H1 (cell line): ENCODE results near the gene MRPS16. TPM values are rescaled to one million over a fixed set of nuclear protein-coding genes. Genes with fewer than 3 reads are reported as not detected.

ENCODE experiments used
- CTCF ChIA-PET: fragments of 300-600 bp; sonication (Branson Sonifier 250); formaldehyde crosslinking; loops from one replicate; lab custom pipeline; 2021; ENCODE audit not compliant: partially characterized antibody; lab: Charles Lee
- POLR2A ChIA-PET: fragments of 300-600 bp; sonication (Branson Sonifier 250); formaldehyde crosslinking; loops from one replicate; lab custom pipeline; 2021; ENCODE audit warnings: inconsistent platforms; ENCODE audit not compliant: partially characterized antibody; lab: Charles Lee
- DNase-seq, 2 experiments: peaks; one replicate each; pipeline versions ENCODE4 v3.0.0 to v3.0.0-alpha.2; 2010 to 2022; ENCODE audit warnings: low spot score in 2 of 2, low read depth in 1 of 2, mixed read lengths in 1 of 2
- FAIRE-seq: peaks from 2 replicates; lab custom pipeline; 2011; peaks lifted over from hg19 to GRCh38; lab: Jason Lieb, UNC
- H2AFZ ChIP-seq: 2 replicates; pipeline ENCODE4 v1.8.1; 2012; ENCODE audit warnings: low read length, inconsistent platforms
- H2AK5ac ChIP-seq: 2 replicates; pipeline ENCODE4 v1.6.1; 2013; ENCODE audit warnings: low read depth, low read length
- H2BK120ac ChIP-seq: replicated peaks from 2 replicates; pipeline ENCODE3; 2013; ENCODE audit warnings: low read depth, low read length, inconsistent platforms
- H2BK12ac ChIP-seq: 2 replicates; pipeline ENCODE4 v1.6.1; 2013; ENCODE audit warnings: low read depth, low read length
- H2BK15ac ChIP-seq: 2 replicates; pipeline ENCODE4 v1.6.1; 2013; ENCODE audit warnings: low read length
- H2BK20ac ChIP-seq: 2 replicates; pipeline ENCODE4 v1.6.1; 2013; ENCODE audit warnings: low read length
- H2BK5ac ChIP-seq: 2 replicates; pipeline ENCODE4 v1.6.1; 2013; ENCODE audit warnings: low read depth, low read length
- H3K14ac ChIP-seq: 2 replicates; pipeline ENCODE4 v1.6.1; 2013; ENCODE audit warnings: inconsistent platforms; ENCODE audit not compliant: insufficient read length
- H3K18ac ChIP-seq: 2 replicates; pipeline ENCODE4 v1.6.1; 2013; ENCODE audit warnings: low read length; ENCODE audit errors: extremely low read depth
- H3K23ac ChIP-seq: 2 replicates; pipeline ENCODE4 v1.6.1; 2013; ENCODE audit warnings: inconsistent platforms; ENCODE audit not compliant: insufficient read length
- H3K23me2 ChIP-seq: 2 replicates; pipeline ENCODE4 v1.6.1; 2013; ENCODE audit warnings: low read depth, low read length
- H3K27ac ChIP-seq: 2 replicates; pipeline ENCODE4 v1.6.1; 2011; ENCODE audit warnings: low read depth, low read length, inconsistent platforms
- H3K27me3 ChIP-seq, 4 experiments: replicated peaks in 1 of 4; 1 replicate in 1 of 4; 2 replicates in 3 of 4; pipeline versions ENCODE4 v1.6.1 to v1.8.1; 2011 to 2013; ENCODE audit warnings: low read length in 3 of 4, mild to moderate bottlenecking in 3 of 4, inconsistent platforms in 2 of 4, mixed read lengths in 2 of 4, moderate library complexity in 1 of 4; ENCODE audit not compliant: control insufficient read depth in 3 of 4, insufficient read depth in 3 of 4; ENCODE audit errors: extremely low read depth in 1 of 4
- H3K36me3 ChIP-seq, 4 experiments: 2 replicates each; pipeline versions ENCODE4 v1.6.1 to v1.8.1; 2011 to 2013; ENCODE audit warnings: mild to moderate bottlenecking in 4 of 4, low read length in 3 of 4, moderate library complexity in 2 of 4, control low read depth in 1 of 4, inconsistent platforms in 1 of 4; ENCODE audit not compliant: insufficient read depth in 4 of 4, control insufficient read depth in 2 of 4
- H3K4ac ChIP-seq: replicated peaks from 2 replicates; pipeline ENCODE3; 2013; ENCODE audit warnings: low read length, low read depth, mixed read lengths, inconsistent platforms; ENCODE audit not compliant: insufficient read length
- H3K4me1 ChIP-seq, 4 experiments: replicated peaks in 1 of 4; 1 replicate in 1 of 4; 2 replicates in 3 of 4; pipeline versions ENCODE4 v1.6.1 to v1.8.1; 2011 to 2013; ENCODE audit warnings: low read length in 3 of 4, inconsistent platforms in 2 of 4, mixed read lengths in 1 of 4; ENCODE audit not compliant: insufficient read depth in 4 of 4, control insufficient read depth in 3 of 4
- H3K4me2 ChIP-seq, 2 experiments: 2 replicates each; pipeline versions ENCODE4 v1.6.1 to v1.8.1; 2011 to 2013; ENCODE audit warnings: low read depth in 2 of 2, low read length in 2 of 2, control low read depth in 1 of 2, inconsistent platforms in 1 of 2, mild to moderate bottlenecking in 1 of 2; ENCODE audit not compliant: insufficient read depth in 1 of 2
- H3K4me3 ChIP-seq, 4 experiments: fragments of 200-600, 300-600 bp in 1 of 4; sonication (generic), shearing (Covaris generic), sonication (Bioruptor Twin) in 1 of 4; 2 replicates each; pipeline versions ENCODE4 v1.5.1 to v1.8.1; 2011 to 2016; ENCODE audit warnings: low read length in 4 of 4, low read depth in 3 of 4, control low read depth in 2 of 4, inconsistent platforms in 2 of 4, mild to moderate bottlenecking in 2 of 4, mixed read lengths in 1 of 4, moderate library complexity in 1 of 4; ENCODE audit not compliant: insufficient read depth in 2 of 4; ENCODE audit errors: extremely low read depth in 1 of 4
- H3K56ac ChIP-seq: replicated peaks from 2 replicates; pipeline ENCODE3; 2013; ENCODE audit warnings: low read depth, mild to moderate bottlenecking, mixed read lengths, low read length, inconsistent platforms; ENCODE audit not compliant: insufficient read length
- H3K79me1 ChIP-seq: 2 replicates; pipeline ENCODE4 v1.6.1; 2013; ENCODE audit warnings: low read depth, low read length, control low read depth
- H3K79me2 ChIP-seq, 2 experiments: 2 replicates each; pipeline versions ENCODE4 v1.6.1 to v1.8.1; 2012 to 2013; ENCODE audit warnings: low read length in 2 of 2, mild to moderate bottlenecking in 2 of 2, inconsistent platforms in 1 of 2; ENCODE audit not compliant: insufficient read depth in 2 of 2, control insufficient read depth in 1 of 2
- H3K9ac ChIP-seq, 4 experiments: replicated peaks in 1 of 4; 1 replicate in 1 of 4; 2 replicates in 3 of 4; pipeline versions ENCODE4 v1.6.1 to v1.8.1; 2011 to 2013; ENCODE audit warnings: low read depth in 3 of 4, low read length in 3 of 4, control low read depth in 2 of 4, mild to moderate bottlenecking in 2 of 4, moderate library complexity in 2 of 4, inconsistent platforms in 1 of 4; ENCODE audit errors: extremely low read depth in 1 of 4
- H3K9me3 ChIP-seq, 2 experiments: 2 replicates each; pipeline versions ENCODE4 v1.6.1 to v1.8.1; 2012 to 2013; ENCODE audit warnings: mild to moderate bottlenecking in 2 of 2, moderate library complexity in 2 of 2, control low read depth in 1 of 2, inconsistent platforms in 1 of 2, low read depth in 1 of 2, low read length in 1 of 2, mixed read lengths in 1 of 2; ENCODE audit not compliant: insufficient read depth in 2 of 2
- H4K20me1 ChIP-seq, 2 experiments: replicated peaks in 1 of 2; 2 replicates each; pipeline versions ENCODE3 to v1.8.1; 2011 to 2013; ENCODE audit warnings: inconsistent platforms in 2 of 2, low read length in 2 of 2, mild to moderate bottlenecking in 1 of 2; ENCODE audit not compliant: insufficient read depth in 2 of 2, control insufficient read depth in 1 of 2
- H4K5ac ChIP-seq: 2 replicates; pipeline ENCODE4 v1.6.1; 2013; ENCODE audit warnings: low read length, low read depth, mixed read lengths, inconsistent platforms; ENCODE audit not compliant: insufficient read length
- H4K8ac ChIP-seq: 2 replicates; pipeline ENCODE4 v1.8.0; 2013; ENCODE audit warnings: mild to moderate bottlenecking, moderate library complexity, low read length, inconsistent platforms; ENCODE audit not compliant: insufficient read depth; ENCODE audit errors: extremely low read depth
- H4K91ac ChIP-seq: replicated peaks from 2 replicates; pipeline ENCODE3; 2013; ENCODE audit warnings: low read length, mixed read lengths, inconsistent platforms; ENCODE audit not compliant: insufficient read length
- WGBS, 2 experiments: shearing (Covaris generic) in 1 of 2; methylation state at CpG; one replicate each; pipeline versions ENCODE4 v1.1.6 to v1.1.7; 2013 to 2015; ENCODE audit warnings: low lambda C conversion rate in 2 of 2, mixed read lengths in 2 of 2, inconsistent platforms in 1 of 2, low coverage in 1 of 2, missing lambda C conversion rate in 1 of 2; ENCODE audit not compliant: insufficient replicate concordance in 2 of 2, insufficient coverage in 1 of 2, insufficient read length in 1 of 2; ENCODE audit errors: extremely low coverage in 1 of 2, missing lambda C conversion rate in 1 of 2; 5-methylcytosine and 5-hydroxymethylcytosine counted together
- polyA plus RNA-seq, 7 experiments: library from polyadenylated mRNA; depleted of rRNA in 3 of 7; stranded (reverse) in 5 of 7; unstranded in 2 of 7; fragments of >200 nt in 5 of 7; fragments of 200-250 nt in 2 of 7; gene quantifications; 1 replicate in 5 of 7; 2 replicates in 1 of 7; 4 replicates in 1 of 7; pipeline versions ENCODE4 v1.2.1 to v1.2.3, GENCODE V29; 2011 to 2013; ENCODE audit warnings: missing spikeins in 2 of 7, mixed read lengths in 2 of 7
- total RNA-seq: library from RNA; stranded (reverse); fragmentation: NEBNext Ultra II Directional; extraction: Animal tissue kit (Norgen Biotek cat#: 25700); gene quantifications from 2 replicates; pipeline ENCODE4 v1.2.1, GENCODE V29; 2021

The MRPS16 gene
- total and polyA plus RNA-seq, 2 of the 8 experiments (the other 6 are each of a cell fraction or from before 2014, with no cell fraction given) = 125 to 203 TPM

DNA sequence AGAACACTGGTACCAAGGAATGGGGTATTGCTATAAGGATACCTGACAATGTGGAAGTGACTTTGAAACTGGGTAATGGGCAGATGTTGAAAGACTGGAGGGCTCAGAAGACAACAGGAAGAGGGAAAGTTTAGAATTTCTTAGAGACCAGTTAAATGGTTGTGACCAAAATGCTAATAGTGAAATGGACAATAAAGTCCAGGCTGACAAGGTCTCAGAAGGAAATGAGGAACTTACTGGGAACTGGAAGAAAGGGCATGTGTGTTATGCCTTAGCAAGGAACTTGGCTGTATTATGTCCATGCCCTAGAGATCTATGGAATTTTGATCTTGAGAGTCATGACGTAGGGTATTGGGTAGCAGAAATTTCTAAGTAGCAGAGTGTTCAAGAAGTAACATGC, 46.6 kb downstream of the MRPS16 start:
- Histone ChIP-seq H2BK12ac (no peak overlapping the region), H3K79me2 (no peaks in the 10 kb centered on the region), H3K79me1 (no peaks in the 10 kb centered on the region), H3K23ac (no peak overlapping the region), H3K18ac (no peak overlapping the region), H3K56ac (no peak overlapping the region), H3K23me2 (no peaks in the 10 kb centered on the region), H3K4me1 (no peaks in the 10 kb centered on the region), H4K20me1 (no peaks in the 10 kb centered on the region), H4K8ac (no peak overlapping the region), H3K4me2 (no peak overlapping the region), H3K4me3 (no peak overlapping the region), H3K14ac (no peak overlapping the region), H3K27me3 (no peaks in the 10 kb centered on the region), H2AK5ac (no peak overlapping the region), H3K4ac (no peak overlapping the region), H2BK5ac (no peak overlapping the region), H2BK15ac (no peak overlapping the region), H3K9ac (no peak overlapping the region), H2AFZ (no peak overlapping the region), H3K36me3 (peaks cover 0 to 6% (median under 1%) of the 10 kb centered on the region in 4 experiments; a peak in 2 of 8 replicates), H2BK20ac (no peak overlapping the region), H3K27ac (no peak overlapping the region), H3K9me3 (peaks cover 19 to 25% of the 10 kb centered on the region in 2 experiments), H4K91ac (no peak overlapping the region), H4K5ac (no peak overlapping the region), H2BK120ac (no peak overlapping the region)
- FAIRE-seq = no peak
- DNase-seq = no peak
- WGBS, 2 experiments = 83% methylated on average over 1 of the region's 1 CpG; no CpG with 5 or more reads in 1 of the 2 experiments
- POLR2A ChIA-PET = interaction anchor here (1.0 kb wide), 1 partner anchor 41 kb away, joined by 3 read pairs; no protein-coding TSS in a partner anchor
- CTCF ChIA-PET = interaction anchor here (1.0 kb wide), 1 partner anchor 11 kb away, joined by 4 read pairs; no protein-coding TSS in a partner anchor
